K562 (cell line): ENCODE results near the gene ADNP. TPM values are rescaled to one million over a fixed set of nuclear protein-coding genes. Genes with fewer than 3 reads are reported as not detected.

ENCODE experiments used
- ATAC-seq: fragments of 200-7000 bp; cut with Tn5 transposase; 3 replicates; pipeline ENCODE4 v1.9.1; 2020; ENCODE audit warnings: moderate library complexity
- BruUV-seq: library from RNA; stranded (reverse); fragments of 400-500 nt; replicated peaks from 2 replicates; lab custom pipeline; 2021; lab: Mats Ljungman, UMichigan
- CTCF ChIA-PET: fragments of 300-600 bp; formaldehyde crosslinking; extraction: SDS; loops from one replicate; lab custom pipeline; 2021; ENCODE audit warnings: low intra/inter-chr PET ratio; lab: Yijun Ruan, JAX
- POLR2A ChIA-PET: fragments of 300-600, 350-650 bp; sonication (Branson Sonifier 250); formaldehyde crosslinking; extraction: SDS; loops from one replicate; lab custom pipeline; 2021; ENCODE audit warnings: antibody characterized with exemption, inconsistent platforms; lab: Yijun Ruan, JAX
- DNase-seq, 4 experiments: peaks; one replicate each; pipeline versions ENCODE4 v3.0.0 to v3.0.0-alpha.2; 2011 to 2018; ENCODE audit warnings: low spot score in 3 of 4, mixed read lengths in 3 of 4; ENCODE audit errors: extremely low read depth in 1 of 4
- FAIRE-seq: peaks from 2 replicates; lab custom pipeline; 2011; peaks lifted over from hg19 to GRCh38; lab: Jason Lieb, UNC
- H2AFZ ChIP-seq: 2 replicates; pipeline ENCODE4 v1.6.0; 2011; ENCODE audit warnings: low read depth, low read length, control low read depth, inconsistent platforms
- H3K27ac ChIP-seq: fragments of 200-600 bp; 3 replicates; pipeline ENCODE4 v1.8.0; 2011; ENCODE audit warnings: low read depth, mild to moderate bottlenecking, control low read depth, inconsistent platforms, low read length, moderate library complexity, mixed read lengths; ENCODE audit errors: extremely low read depth
- H3K27me3 ChIP-seq, 2 experiments: fragments of 300-600 bp in 1 of 2; 2 replicates in 1 of 2; 3 replicates in 1 of 2; pipeline versions ENCODE4 v1.6.0 to v1.8.0; 2011; ENCODE audit warnings: inconsistent platforms in 2 of 2, low read length in 2 of 2, mild to moderate bottlenecking in 1 of 2, mixed read lengths in 1 of 2, moderate library complexity in 1 of 2; ENCODE audit not compliant: control insufficient read depth in 2 of 2, insufficient read depth in 2 of 2
- H3K36me3 ChIP-seq: fragments of 300-600 bp; 3 replicates; pipeline ENCODE4 v1.8.0; 2011; ENCODE audit warnings: mild to moderate bottlenecking, low read length, inconsistent platforms; ENCODE audit not compliant: control insufficient read depth, insufficient read depth
- H3K4me1 ChIP-seq, 2 experiments: fragments of 200-600 bp in 1 of 2; replicated peaks in 1 of 2; 2 replicates in 1 of 2; 3 replicates in 1 of 2; pipeline versions ENCODE4 v1.5.1 to v1.8.0; 2011; ENCODE audit warnings: inconsistent platforms in 2 of 2, low read length in 2 of 2, mild to moderate bottlenecking in 1 of 2, mixed read lengths in 1 of 2, moderate library complexity in 1 of 2; ENCODE audit not compliant: control insufficient read depth in 2 of 2, insufficient read depth in 2 of 2
- H3K4me2 ChIP-seq: 2 replicates; pipeline ENCODE4 v1.6.1; 2011; ENCODE audit warnings: low read length, control low read depth, inconsistent platforms, mixed read lengths; ENCODE audit not compliant: insufficient read depth
- H3K4me3 ChIP-seq: fragments of 200-600 bp; sonication (generic), shearing (Covaris generic); 2 replicates; pipeline ENCODE4 v1.5.1; 2016; ENCODE audit warnings: control low read depth, inconsistent platforms
- H3K79me2 ChIP-seq: fragments of 200-600 bp; 3 replicates; pipeline ENCODE4 v1.8.0; 2011; ENCODE audit warnings: low read length, inconsistent platforms; ENCODE audit not compliant: control insufficient read depth, insufficient read depth
- H3K9ac ChIP-seq, 2 experiments: 2 replicates each; pipeline versions ENCODE4 v1.6.0 to v1.6.1; 2011; ENCODE audit warnings: low read depth in 2 of 2, low read length in 2 of 2, control low read depth in 1 of 2, inconsistent platforms in 1 of 2, mild to moderate bottlenecking in 1 of 2, mixed read lengths in 1 of 2; ENCODE audit not compliant: insufficient read depth in 1 of 2
- H3K9me1 ChIP-seq: one replicate; pipeline ENCODE4 v1.6.0; 2011; ENCODE audit warnings: inconsistent platforms, mild to moderate bottlenecking, low read length, moderate library complexity; ENCODE audit not compliant: control insufficient read depth, insufficient read depth
- H3K9me3 ChIP-seq: replicated peaks from 2 replicates; pipeline ENCODE4 v1.5.1; 2011; ENCODE audit warnings: low read depth, low read length, inconsistent platforms; ENCODE audit not compliant: control insufficient read depth, insufficient read depth
- H4K20me1 ChIP-seq: replicated peaks from 2 replicates; pipeline ENCODE4 v1.6.1; 2011; ENCODE audit warnings: low read length, inconsistent platforms, mixed read lengths; ENCODE audit not compliant: control insufficient read depth, insufficient read depth
- HDAC1 ChIP-seq, 2 experiments: fragments of 450-650 bp; IDR thresholded peaks; 2 replicates each; pipeline ENCODE4 v1.6.1; 2016 to 2017; ENCODE audit warnings: inconsistent platforms in 1 of 2, mild to moderate bottlenecking in 1 of 2, moderate library complexity in 1 of 2
- KAT2B ChIP-seq: IDR thresholded peaks from one replicate; pipeline ENCODE4 v1.6.1; 2012; ENCODE audit warnings: low read depth, mild to moderate bottlenecking, control low read depth, inconsistent platforms, low read length, moderate library complexity
- KAT8 ChIP-seq: fragments of 450-650 bp; IDR thresholded peaks from 2 replicates; pipeline ENCODE4 v1.6.1; 2016; ENCODE audit warnings: low read depth, mild to moderate bottlenecking
- MAFK ChIP-seq: IDR thresholded peaks from 2 replicates; pipeline ENCODE4 v1.6.1; 2011; ENCODE audit warnings: low read length, improper control_type of control experiment
- POLR2A ChIP-seq: fragments of 450-650 bp; conservative IDR thresholded peaks from 2 replicates; pipeline ENCODE4 v1.6.1; 2016
- POLR2G ChIP-seq: fragments of 200-400 bp; formaldehyde crosslinking; IDR thresholded peaks from 2 replicates; pipeline ENCODE4 v1.6.1; 2017; ENCODE audit warnings: low read depth, mild to moderate bottlenecking, antibody characterized with exemption, low read length, moderate library complexity
- XRCC4 ChIP-seq: IDR thresholded peaks from one replicate; pipeline ENCODE4 v1.6.1; 2011; ENCODE audit not compliant: insufficient read depth, insufficient read length; ENCODE audit errors: extremely low read depth
- ZNF311 ChIP-seq: fragments of 250-450 bp; sonication (Bioruptor Pico); IDR thresholded peaks from 2 replicates; pipeline ENCODE4 v1.4.0; 2020; ENCODE audit warnings: mild to moderate bottlenecking, moderate library complexity
- WGBS: fragments of 100-300 bp; shearing (Covaris generic); methylation state at CpG from one replicate; pipeline ENCODE4 v1.1.6; 2016; ENCODE audit warnings: low coverage, mixed read lengths; ENCODE audit not compliant: insufficient coverage; ENCODE audit errors: missing lambda C conversion rate; 5-methylcytosine and 5-hydroxymethylcytosine counted together
- in situ Hi-C: fragments of 300-500 bp; cut with MboI; formaldehyde crosslinking; loops from 4 replicates; pipeline ENCODE4 v1.15.0; 2018; ENCODE audit warnings: inconsistent platforms, mixed read lengths
- intact Hi-C: fragments of 100-400 bp; cut with micrococcal nuclease; formaldehyde crosslinking; loops from 2 replicates; pipeline ENCODE4 v1.14.2; 2022
- polyA plus RNA-seq, 8 experiments: library from polyadenylated mRNA; depleted of rRNA in 4 of 8; stranded (reverse) in 5 of 8; unstranded in 3 of 8; fragments of >200 nt; fragmentation: Nextera tagmentation in 2 of 8; fragmentation: Illumina TruSeq in 1 of 8; extraction: Ambion mirVana in 2 of 8; extraction: Trizol in 1 of 8; gene quantifications; 2 replicates each; pipeline versions ENCODE4 v1.2.1 to v1.2.3, GENCODE V29; 2011 to 2014; ENCODE audit warnings: inconsistent platforms in 1 of 8, missing spikeins in 1 of 8
- total RNA-seq, 7 experiments: library from RNA; depleted of rRNA in 6 of 7; stranded (reverse); fragments of >200 nt in 6 of 7; fragmentation: Illumina TruSeq in 2 of 7; extraction: Trizol in 2 of 7; gene quantifications; 2 replicates each; pipeline versions ENCODE4 v1.2.1 to v1.2.3, GENCODE V29; 2011 to 2021; ENCODE audit warnings: low replicate concordance in 1 of 7

The ADNP gene
- total and polyA plus RNA-seq, 9 of the 15 experiments (the other 6 are each of a cell fraction or from before 2014, with no cell fraction given), result 17.8 to 59.9 (median 25.3) TPM

DNA sequence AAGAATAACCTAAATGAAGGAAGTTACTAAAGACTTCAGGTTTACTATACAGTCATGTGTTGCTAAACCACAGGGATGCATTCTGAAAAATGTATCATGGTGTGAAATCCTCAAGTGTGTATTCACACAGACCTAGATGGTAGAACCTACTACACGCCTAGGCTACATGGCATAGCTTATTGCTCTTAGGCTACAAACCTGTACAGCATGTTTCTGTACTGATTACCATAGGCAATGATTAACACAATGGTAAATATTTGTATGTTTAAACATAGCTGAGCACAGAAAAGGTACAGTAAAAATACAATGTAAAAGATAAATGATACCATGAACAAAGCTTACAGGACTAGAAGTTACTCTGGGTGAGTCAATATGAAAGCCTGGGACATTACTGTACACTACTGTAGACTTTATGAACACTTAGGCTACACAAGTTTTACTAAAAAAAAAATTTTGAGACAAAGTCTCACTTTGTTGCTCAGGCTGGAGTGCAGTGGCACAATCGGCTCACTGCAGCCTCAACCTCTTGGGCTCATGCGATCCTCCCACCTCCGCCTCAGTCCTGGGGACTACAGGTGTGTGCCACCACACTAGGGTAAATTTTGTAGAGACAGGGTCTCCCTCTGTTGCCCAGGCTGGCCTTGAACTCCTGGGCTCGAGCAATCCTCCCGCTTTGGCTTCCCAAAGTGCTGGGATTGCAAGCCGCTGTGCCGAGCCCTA is 36.0 kb downstream of the ADNP start:
- Histone ChIP-seq H3K27me3 (no peaks in the 10 kb centered on the region), H3K9me1 (no peaks in the 10 kb centered on the region), H3K36me3 (peaks cover 93% of the 10 kb centered on the region), H3K9ac (no peak overlapping the region), H3K4me2 (no peak overlapping the region), H4K20me1 (no peaks in the 10 kb centered on the region; the same call in 1 of the 2 replicates), H3K79me2 (peaks cover 19% of the 10 kb centered on the region), H2AFZ (no peak overlapping the region), H3K4me3 (no peak overlapping the region), H3K27ac (no peak overlapping the region), H3K4me1 (no peaks in the 10 kb centered on the region), H3K9me3 (no peaks in the 10 kb centered on the region)
- ATAC-seq, result no peak
- POLR2A ChIA-PET, result interaction anchor here (1.2 to 1.7 kb wide), 3 partner anchors 8 to 26 kb away, joined by 4 to 8 read pairs (median 5); no protein-coding TSS in a partner anchor
- CTCF ChIA-PET, result no interaction called here
- in situ Hi-C loops, result no loop called here
- 98% methylated on average over 8 of the region's 8 CpGs for WGBS
- FAIRE-seq, result no peak
- no TSS peak for BruUV-seq
- peak; percentile 3; the same call in 1 of the 2 replicates for TF ChIP-seq MAFK
- TF ChIP-seq XRCC4, result no peak
- TF ChIP-seq KAT2B, result no peak
- 0 out of 2 replicates have a peak, but pooled peaks have one; percentile 12 for TF ChIP-seq POLR2G
- intact Hi-C loops, result no loop called here
- no peak for DNase-seq

DNA sequence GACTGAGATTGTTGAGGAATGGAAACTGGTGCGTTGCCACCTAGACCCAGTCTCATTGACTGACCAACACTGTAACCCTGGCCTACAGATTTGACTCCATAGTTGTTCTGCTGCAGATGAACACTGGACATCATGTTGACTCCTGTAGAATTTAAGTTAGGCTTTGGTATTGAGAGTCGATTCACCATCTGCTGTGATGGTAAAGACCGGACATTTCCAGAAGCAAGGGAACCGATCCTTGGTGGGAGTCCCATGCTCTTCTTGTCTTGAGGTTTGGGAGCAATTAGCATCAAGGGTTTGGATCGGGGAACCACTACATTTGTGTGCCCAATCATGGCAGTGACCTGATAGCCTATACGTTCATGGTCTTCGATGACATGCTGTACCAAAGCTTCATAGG is 37.6 kb downstream of the ADNP start:
- H3K9me1 ChIP-seq, result no peaks in the 10 kb centered on the region
- no peak for FAIRE-seq
- no peak for ATAC-seq
- POLR2A ChIA-PET, result interaction anchor here (0.5 to 0.9 kb wide), 2 partner anchors 10 to 792 kb away, joined by 3 read pairs; no protein-coding TSS in a partner anchor
- no peaks in the 10 kb centered on the region for H3K27me3 ChIP-seq
- no peak overlapping the region for H3K4me2 ChIP-seq
- CTCF ChIA-PET, result no interaction called here
- peaks cover 92% of the 10 kb centered on the region for H3K36me3 ChIP-seq
- H4K20me1 ChIP-seq, result peaks cover 6% of the 10 kb centered on the region; the same call in 1 of the 2 replicates
- H3K4me3 ChIP-seq, result no peak overlapping the region
- intact Hi-C loops (no loop called here), in situ Hi-C loops (no loop called here)
- H3K9me3 ChIP-seq, result no peaks in the 10 kb centered on the region
- TF ChIP-seq HDAC1 (IDR thresholded peaks at IDR 0.05), result no peak
- no peak for TF ChIP-seq KAT8
- TF ChIP-seq ZNF311 (CRISPR knock-in tag), result no peak
- TF ChIP-seq POLR2A, result 0 out of 2 replicates have a peak, but pooled peaks have one; percentile 18
- H3K4me1 ChIP-seq, result no peaks in the 10 kb centered on the region
- no peak overlapping the region for H3K27ac ChIP-seq
- WGBS, result 97% methylated on average over 7 of the region's 7 CpGs
- no peak overlapping the region for H2AFZ ChIP-seq
- H3K79me2 ChIP-seq, result peaks cover 11% of the 10 kb centered on the region; the same call in 1 of the 3 replicates
- no peak for DNase-seq
- no TSS peak for BruUV-seq
- no peak overlapping the region for H3K9ac ChIP-seq
